ENCODE measurements around the gene HK1.

HK1 gene

GRCh38 chr10:69253171-69253570 is 25.1 kb upstream of the HK1 start:
- Histone ChIP-seq H3K4me3 (ENCODE audit: low read length in 2 of 2) (no peak overlapping the region), H3K27ac (ENCODE audit: low read depth in 2 of 2, low read length in 2 of 2) (no peak overlapping the region), H3K9ac (ENCODE audit: low read depth in 1 of 2, low read length in 2 of 2) (no peak overlapping the region), H3K9me3 (ENCODE audit: control insufficient read depth in 2 of 2, low read length in 2 of 2) (no peaks in the 10 kb centered on the region), H3K36me3 (ENCODE audit: control insufficient read depth in 2 of 2, insufficient read depth in 2 of 2, low read length in 2 of 2) (no peaks in the 10 kb centered on the region), H3K4me1 (ENCODE audit: control insufficient read depth in 2 of 2, insufficient read depth in 2 of 2, low read length in 2 of 2) (no peaks in the 10 kb centered on the region), H3K27me3 (ENCODE audit: control insufficient read depth in 2 of 2, insufficient read depth in 2 of 2, low read length in 2 of 2) (no peaks in the 10 kb centered on the region)

- no peaks in the 10 kb centered on the region for H3K36me3 ChIP-seq (ENCODE audit: control insufficient read depth in 2 of 2, insufficient read depth in 2 of 2, low read length in 2 of 2)
- no peak overlapping the region for H3K9ac ChIP-seq (ENCODE audit: low read depth in 1 of 2, low read length in 2 of 2)
These were observed 23.4 kb upstream of the HK1 start for GRCh38 chr10:69254877-69255276.

GRCh38 chr10:69259547-69260243 is 18.6 kb upstream of the HK1 start:
- H3K9me3 ChIP-seq (ENCODE audit: control insufficient read depth in 2 of 2, low read length in 2 of 2), result no peaks in the 10 kb centered on the region
- H3K4me1 ChIP-seq (ENCODE audit: control insufficient read depth in 2 of 2, insufficient read depth in 2 of 2, low read length in 2 of 2), result no peaks in the 10 kb centered on the region
- H3K9ac ChIP-seq (ENCODE audit: low read depth in 1 of 2, low read length in 2 of 2), result no peak overlapping the region
- H3K36me3 ChIP-seq (ENCODE audit: control insufficient read depth in 2 of 2, insufficient read depth in 2 of 2, low read length in 2 of 2), result no peaks in the 10 kb centered on the region
- H3K27me3 ChIP-seq (ENCODE audit: control insufficient read depth in 2 of 2, insufficient read depth in 2 of 2, low read length in 2 of 2), result no peaks in the 10 kb centered on the region
- no peak overlapping the region for H3K4me3 ChIP-seq (ENCODE audit: low read length in 2 of 2)
- no peak overlapping the region for H3K27ac ChIP-seq (ENCODE audit: low read depth in 2 of 2, low read length in 2 of 2)

More at GRCh38 chr10:69254877-69255276, 23.4 kb upstream of the HK1 start:
- Histone ChIP-seq H3K9me3 (ENCODE audit: control insufficient read depth in 2 of 2, low read length in 2 of 2) (no peaks in the 10 kb centered on the region), H3K27me3 (ENCODE audit: control insufficient read depth in 2 of 2, insufficient read depth in 2 of 2, low read length in 2 of 2) (no peaks in the 10 kb centered on the region), H3K4me3 (ENCODE audit: low read length in 2 of 2) (no peak overlapping the region), H3K4me1 (ENCODE audit: control insufficient read depth in 2 of 2, insufficient read depth in 2 of 2, low read length in 2 of 2) (no peaks in the 10 kb centered on the region), H3K27ac (ENCODE audit: low read depth in 2 of 2, low read length in 2 of 2) (no peak overlapping the region)

GRCh38 chr10:69261184-69261583 is 17.1 kb upstream of the HK1 start:
- no peaks in the 10 kb centered on the region for H3K9me3 ChIP-seq (ENCODE audit: control insufficient read depth in 2 of 2, low read length in 2 of 2)
- no peaks in the 10 kb centered on the region for H3K27me3 ChIP-seq (ENCODE audit: control insufficient read depth in 2 of 2, insufficient read depth in 2 of 2, low read length in 2 of 2)
- H3K9ac ChIP-seq (ENCODE audit: low read depth in 1 of 2, low read length in 2 of 2), result no peak overlapping the region
- no peaks in the 10 kb centered on the region for H3K36me3 ChIP-seq (ENCODE audit: control insufficient read depth in 2 of 2, insufficient read depth in 2 of 2, low read length in 2 of 2)
- no peaks in the 10 kb centered on the region for H3K4me1 ChIP-seq (ENCODE audit: control insufficient read depth in 2 of 2, insufficient read depth in 2 of 2, low read length in 2 of 2)
- no peak overlapping the region for H3K27ac ChIP-seq (ENCODE audit: low read depth in 2 of 2, low read length in 2 of 2)
- no peak overlapping the region for H3K4me3 ChIP-seq (ENCODE audit: low read length in 2 of 2)

GRCh38 chr10:69262292-69262751 is 16.0 kb upstream of the HK1 start:
- no peaks in the 10 kb centered on the region for H3K36me3 ChIP-seq (ENCODE audit: control insufficient read depth in 2 of 2, insufficient read depth in 2 of 2, low read length in 2 of 2)
- H3K9me3 ChIP-seq (ENCODE audit: control insufficient read depth in 2 of 2, low read length in 2 of 2), result no peaks in the 10 kb centered on the region
- no peak overlapping the region for H3K4me3 ChIP-seq (ENCODE audit: low read length in 2 of 2)
- no peaks in the 10 kb centered on the region for H3K4me1 ChIP-seq (ENCODE audit: control insufficient read depth in 2 of 2, insufficient read depth in 2 of 2, low read length in 2 of 2)
- H3K27ac ChIP-seq (ENCODE audit: low read depth in 2 of 2, low read length in 2 of 2), result no peak overlapping the region
- H3K9ac ChIP-seq (ENCODE audit: low read depth in 1 of 2, low read length in 2 of 2), result no peak overlapping the region
- no peaks in the 10 kb centered on the region for H3K27me3 ChIP-seq (ENCODE audit: control insufficient read depth in 2 of 2, insufficient read depth in 2 of 2, low read length in 2 of 2)

- no peaks in the 10 kb centered on the region for H3K36me3 ChIP-seq (ENCODE audit: control insufficient read depth in 2 of 2, insufficient read depth in 2 of 2, low read length in 2 of 2)
- no peak overlapping the region for H3K27ac ChIP-seq (ENCODE audit: low read depth in 2 of 2, low read length in 2 of 2)
- H3K4me1 ChIP-seq (ENCODE audit: control insufficient read depth in 2 of 2, insufficient read depth in 2 of 2, low read length in 2 of 2), result no peaks in the 10 kb centered on the region
- no peak overlapping the region for H3K4me3 ChIP-seq (ENCODE audit: low read length in 2 of 2)
- no peaks in the 10 kb centered on the region for H3K9me3 ChIP-seq (ENCODE audit: control insufficient read depth in 2 of 2, low read length in 2 of 2)
- H3K27me3 ChIP-seq (ENCODE audit: control insufficient read depth in 2 of 2, insufficient read depth in 2 of 2, low read length in 2 of 2), result no peaks in the 10 kb centered on the region
- no peak overlapping the region for H3K9ac ChIP-seq (ENCODE audit: low read depth in 1 of 2, low read length in 2 of 2)
These were observed 12.8 kb upstream of the HK1 start for GRCh38 chr10:69265521-69265920.

- Histone ChIP-seq H3K9ac (ENCODE audit: low read depth in 1 of 2, low read length in 2 of 2) (no peak overlapping the region), H3K27ac (ENCODE audit: low read depth in 2 of 2, low read length in 2 of 2) (no peak overlapping the region), H3K9me3 (ENCODE audit: control insufficient read depth in 2 of 2, low read length in 2 of 2) (no peaks in the 10 kb centered on the region), H3K27me3 (ENCODE audit: control insufficient read depth in 2 of 2, insufficient read depth in 2 of 2, low read length in 2 of 2) (no peaks in the 10 kb centered on the region), H3K36me3 (ENCODE audit: control insufficient read depth in 2 of 2, insufficient read depth in 2 of 2, low read length in 2 of 2) (no peaks in the 10 kb centered on the region), H3K4me3 (ENCODE audit: low read length in 2 of 2) (no peak overlapping the region), H3K4me1 (ENCODE audit: control insufficient read depth in 2 of 2, insufficient read depth in 2 of 2, low read length in 2 of 2) (no peaks in the 10 kb centered on the region)
These were observed 9.4 kb upstream of the HK1 start for GRCh38 chr10:69268761-69269416.

GRCh38 chr10:69269761-69270160 is 8.5 kb upstream of the HK1 start:
- Histone ChIP-seq H3K9ac (ENCODE audit: low read depth in 1 of 2, low read length in 2 of 2) (no peak overlapping the region), H3K27ac (ENCODE audit: low read depth in 2 of 2, low read length in 2 of 2) (no peak overlapping the region), H3K4me1 (ENCODE audit: control insufficient read depth in 2 of 2, insufficient read depth in 2 of 2, low read length in 2 of 2) (no peaks in the 10 kb centered on the region), H3K4me3 (ENCODE audit: low read length in 2 of 2) (no peak overlapping the region), H3K36me3 (ENCODE audit: control insufficient read depth in 2 of 2, insufficient read depth in 2 of 2, low read length in 2 of 2) (no peaks in the 10 kb centered on the region), H3K27me3 (ENCODE audit: control insufficient read depth in 2 of 2, insufficient read depth in 2 of 2, low read length in 2 of 2) (no peaks in the 10 kb centered on the region), H3K9me3 (ENCODE audit: control insufficient read depth in 2 of 2, low read length in 2 of 2) (no peaks in the 10 kb centered on the region)

GRCh38 chr10:69270990-69271389 is 7.3 kb upstream of the HK1 start:
- Histone ChIP-seq H3K27me3 (ENCODE audit: control insufficient read depth in 2 of 2, insufficient read depth in 2 of 2, low read length in 2 of 2) (no peaks in the 10 kb centered on the region), H3K9ac (ENCODE audit: low read depth in 1 of 2, low read length in 2 of 2) (no peak overlapping the region), H3K9me3 (ENCODE audit: control insufficient read depth in 2 of 2, low read length in 2 of 2) (no peaks in the 10 kb centered on the region), H3K4me3 (ENCODE audit: low read length in 2 of 2) (no peak overlapping the region), H3K4me1 (ENCODE audit: control insufficient read depth in 2 of 2, insufficient read depth in 2 of 2, low read length in 2 of 2) (no peaks in the 10 kb centered on the region), H3K27ac (ENCODE audit: low read depth in 2 of 2, low read length in 2 of 2) (no peak overlapping the region), H3K36me3 (ENCODE audit: control insufficient read depth in 2 of 2, insufficient read depth in 2 of 2, low read length in 2 of 2) (no peaks in the 10 kb centered on the region)

GRCh38 chr10:69272624-69273023 is 5.7 kb upstream of the HK1 start:
- Histone ChIP-seq H3K27me3 (ENCODE audit: control insufficient read depth in 2 of 2, insufficient read depth in 2 of 2, low read length in 2 of 2) (no peaks in the 10 kb centered on the region), H3K9me3 (ENCODE audit: control insufficient read depth in 2 of 2, low read length in 2 of 2) (no peaks in the 10 kb centered on the region), H3K27ac (ENCODE audit: low read depth in 2 of 2, low read length in 2 of 2) (no peak overlapping the region), H3K36me3 (ENCODE audit: control insufficient read depth in 2 of 2, insufficient read depth in 2 of 2, low read length in 2 of 2) (no peaks in the 10 kb centered on the region), H3K4me1 (ENCODE audit: control insufficient read depth in 2 of 2, insufficient read depth in 2 of 2, low read length in 2 of 2) (no peaks in the 10 kb centered on the region), H3K9ac (ENCODE audit: low read depth in 1 of 2, low read length in 2 of 2) (no peak overlapping the region), H3K4me3 (ENCODE audit: low read length in 2 of 2) (no peak overlapping the region)
